Smooth muscle cell (in vitro differentiated cells): ENCODE data around the gene IFNB1. TPM values are rescaled to one million over a fixed set of nuclear protein-coding genes. Genes with fewer than 3 reads are reported as not detected.

Source experiments
- DNase-seq: peaks from one replicate; lab custom pipeline; 2025; ENCODE audit not compliant: unreplicated experiment; lab: John Stamatoyannopoulos, UW
- H2AFZ ChIP-seq: fragments of 200-600 bp; sonication (generic); 2 replicates; pipeline ENCODE4 v1.6.0; 2016; ENCODE audit warnings: antibody characterized with exemption, low read depth, mild to moderate bottlenecking
- H3F3A ChIP-seq: fragments of 200-600 bp; sonication (generic); 2 replicates; pipeline ENCODE4 v1.6.0; 2017; ENCODE audit warnings: antibody characterized with exemption, low read depth
- H3K27ac ChIP-seq: fragments of 200-600 bp; sonication (generic); 2 replicates; pipeline ENCODE4 v1.5.1; 2016; ENCODE audit warnings: low read depth, mild to moderate bottlenecking
- H3K27me3 ChIP-seq: fragments of 200-600 bp; sonication (generic); 2 replicates; pipeline ENCODE4 v1.6.1; 2016; ENCODE audit warnings: low read depth, mild to moderate bottlenecking
- H3K36me3 ChIP-seq: fragments of 200-600 bp; sonication (generic); 2 replicates; pipeline ENCODE4 v1.5.1; 2016; ENCODE audit warnings: low read depth
- H3K4me1 ChIP-seq: fragments of 200-600 bp; sonication (generic); 2 replicates; pipeline ENCODE4 v1.5.1; 2016; ENCODE audit warnings: low read depth
- H3K4me2 ChIP-seq: fragments of 200-600 bp; sonication (generic); 2 replicates; pipeline ENCODE4 v1.6.0; 2016; ENCODE audit warnings: mild to moderate bottlenecking
- H3K4me3 ChIP-seq: fragments of 200-600 bp; sonication (generic); 2 replicates; pipeline ENCODE4 v1.5.1; 2016; ENCODE audit warnings: mild to moderate bottlenecking
- H3K79me2 ChIP-seq: fragments of 200-600 bp; sonication (generic); 2 replicates; pipeline ENCODE4 v1.6.0; 2016; ENCODE audit warnings: low read depth, mild to moderate bottlenecking
- H3K9ac ChIP-seq: fragments of 200-600 bp; sonication (generic); 2 replicates; pipeline ENCODE4 v1.6.0; 2016; ENCODE audit warnings: low read depth
- H3K9me3 ChIP-seq: fragments of 200-600 bp; sonication (generic); replicated peaks from 2 replicates; pipeline ENCODE4 v1.5.1; 2016; ENCODE audit warnings: low read depth
- H4K20me1 ChIP-seq: fragments of 200-600 bp; sonication (generic); 2 replicates; pipeline ENCODE4 v1.6.0; 2016; ENCODE audit warnings: low read depth
- WGBS: methylation state at CpG from one replicate; pipeline ENCODE4 v1.1.7; 2016; ENCODE audit warnings: low lambda C conversion rate; 5-methylcytosine and 5-hydroxymethylcytosine counted together
- polyA plus RNA-seq: library from polyadenylated mRNA; unstranded; fragments of >200 nt; fragmentation: Nextera tagmentation; extraction: Ambion mirVana; gene quantifications from 2 replicates; pipeline ENCODE4 v1.2.1, GENCODE V29; 2016
- total RNA-seq: library from RNA; depleted of rRNA; stranded (reverse); fragments of >200 nt; gene quantifications from 2 replicates; pipeline ENCODE4 v1.2.3, GENCODE V29; 2014
- TF ChIP-seq, protein P1 (sequence below): fragments of 200-600 bp; sonication (generic); IDR thresholded peaks from 2 replicates; pipeline ENCODE4 v1.5.1; 2017; ENCODE audit warnings: borderline replicate concordance, mild to moderate bottlenecking, antibody characterized with exemption; ENCODE audit not compliant: insufficient read depth, poor library complexity, severe bottlenecking

Gene IFNB1
- total and polyA plus RNA-seq, 2 experiments from 2014 or later = not detected

DNA sequence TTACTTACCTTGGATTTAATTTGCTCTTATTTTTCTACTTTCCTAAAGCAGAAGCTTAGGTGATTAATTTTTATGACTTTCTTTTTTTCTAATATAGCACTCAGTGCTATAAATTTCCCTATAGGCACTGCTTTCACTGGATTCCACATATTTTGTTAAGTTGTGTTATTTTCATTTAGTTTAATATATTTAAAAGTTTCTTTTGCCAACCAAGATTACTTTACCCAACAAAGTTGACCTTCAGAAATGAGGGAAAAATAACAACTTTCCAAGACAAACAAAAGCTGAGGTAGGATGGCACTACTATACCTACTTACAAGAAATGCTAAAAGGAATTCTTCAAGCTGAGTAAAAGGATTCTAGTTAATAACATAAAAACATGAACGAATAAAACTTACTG, 8.8 kb upstream of the IFNB1 start:
- no peaks in the 10 kb centered on the region for H3F3A ChIP-seq
- H3K4me1 ChIP-seq = no peaks in the 10 kb centered on the region
- no peaks in the 10 kb centered on the region for H4K20me1 ChIP-seq
- H3K9me3 ChIP-seq = peaks cover 3% of the 10 kb centered on the region
- H2AFZ ChIP-seq = no peak overlapping the region
- no peaks in the 10 kb centered on the region for H3K79me2 ChIP-seq
- H3K27ac ChIP-seq = no peak overlapping the region
- no peaks in the 10 kb centered on the region for H3K36me3 ChIP-seq
- H3K27me3 ChIP-seq = no peaks in the 10 kb centered on the region
- DNase-seq = no peak
- no peak overlapping the region for H3K4me2 ChIP-seq
- 89% methylated on average over 1 of the region's 1 CpG for WGBS
- TF ChIP-seq, protein P1, sequence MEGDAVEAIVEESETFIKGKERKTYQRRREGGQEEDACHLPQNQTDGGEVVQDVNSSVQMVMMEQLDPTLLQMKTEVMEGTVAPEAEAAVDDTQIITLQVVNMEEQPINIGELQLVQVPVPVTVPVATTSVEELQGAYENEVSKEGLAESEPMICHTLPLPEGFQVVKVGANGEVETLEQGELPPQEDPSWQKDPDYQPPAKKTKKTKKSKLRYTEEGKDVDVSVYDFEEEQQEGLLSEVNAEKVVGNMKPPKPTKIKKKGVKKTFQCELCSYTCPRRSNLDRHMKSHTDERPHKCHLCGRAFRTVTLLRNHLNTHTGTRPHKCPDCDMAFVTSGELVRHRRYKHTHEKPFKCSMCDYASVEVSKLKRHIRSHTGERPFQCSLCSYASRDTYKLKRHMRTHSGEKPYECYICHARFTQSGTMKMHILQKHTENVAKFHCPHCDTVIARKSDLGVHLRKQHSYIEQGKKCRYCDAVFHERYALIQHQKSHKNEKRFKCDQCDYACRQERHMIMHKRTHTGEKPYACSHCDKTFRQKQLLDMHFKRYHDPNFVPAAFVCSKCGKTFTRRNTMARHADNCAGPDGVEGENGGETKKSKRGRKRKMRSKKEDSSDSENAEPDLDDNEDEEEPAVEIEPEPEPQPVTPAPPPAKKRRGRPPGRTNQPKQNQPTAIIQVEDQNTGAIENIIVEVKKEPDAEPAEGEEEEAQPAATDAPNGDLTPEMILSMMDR = no peak
- H3K4me3 ChIP-seq = no peak overlapping the region
- no peak overlapping the region for H3K9ac ChIP-seq

- H3K27ac ChIP-seq = no peak overlapping the region
- no peak for DNase-seq
- H3K36me3 ChIP-seq = no peaks in the 10 kb centered on the region
- H3K9ac ChIP-seq = no peak overlapping the region
- no peak overlapping the region for H2AFZ ChIP-seq
- no peak overlapping the region for H3K4me3 ChIP-seq
- H3K27me3 ChIP-seq = no peaks in the 10 kb centered on the region
- H3F3A ChIP-seq = no peaks in the 10 kb centered on the region
- no peaks in the 10 kb centered on the region for H4K20me1 ChIP-seq
- H3K79me2 ChIP-seq = no peaks in the 10 kb centered on the region
- H3K4me1 ChIP-seq = no peaks in the 10 kb centered on the region
- TF ChIP-seq, protein P1 = no peak
- no peak overlapping the region for H3K4me2 ChIP-seq
- WGBS = 89% methylated on average over 1 of the region's 1 CpG
- H3K9me3 ChIP-seq = peaks cover 3% of the 10 kb centered on the region
These were observed 7.3 kb upstream of the IFNB1 start for GRCh38 chr9:21085005-21085404.

DNA sequence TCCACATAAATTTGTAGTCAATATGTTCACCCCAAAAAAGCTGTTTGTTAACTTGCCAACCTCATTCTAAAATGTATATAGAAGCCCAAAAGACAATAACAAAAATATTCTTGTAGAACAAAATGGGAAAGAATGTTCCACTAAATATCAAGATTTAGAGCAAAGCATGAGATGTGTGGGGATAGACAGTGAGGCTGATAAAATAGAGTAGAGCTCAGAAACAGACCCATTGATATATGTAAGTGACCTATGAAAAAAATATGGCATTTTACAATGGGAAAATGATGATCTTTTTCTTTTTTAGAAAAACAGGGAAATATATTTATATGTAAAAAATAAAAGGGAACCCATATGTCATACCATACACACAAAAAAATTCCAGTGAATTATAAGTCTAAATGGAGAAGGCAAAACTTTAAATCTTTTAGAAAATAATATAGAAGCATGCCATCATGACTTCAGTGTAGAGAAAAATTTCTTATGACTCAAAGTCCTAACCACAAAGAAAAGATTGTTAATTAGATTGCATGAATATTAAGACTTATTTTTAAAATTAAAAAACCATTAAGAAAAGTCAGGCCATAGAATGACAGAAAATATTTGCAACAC, 6.6 kb upstream of the IFNB1 start:
- Histone ChIP-seq H3K27me3 (no peaks in the 10 kb centered on the region), H3K4me2 (no peak overlapping the region), H2AFZ (no peak overlapping the region), H3K4me1 (no peaks in the 10 kb centered on the region), H4K20me1 (no peaks in the 10 kb centered on the region), H3K4me3 (no peak overlapping the region), H3K9ac (no peak overlapping the region), H3K79me2 (no peaks in the 10 kb centered on the region), H3K27ac (no peak overlapping the region), H3F3A (no peaks in the 10 kb centered on the region), H3K36me3 (no peaks in the 10 kb centered on the region), H3K9me3 (peaks cover 3% of the 10 kb centered on the region)
- no peak for DNase-seq
- TF ChIP-seq, protein P1 = no peak

DNA sequence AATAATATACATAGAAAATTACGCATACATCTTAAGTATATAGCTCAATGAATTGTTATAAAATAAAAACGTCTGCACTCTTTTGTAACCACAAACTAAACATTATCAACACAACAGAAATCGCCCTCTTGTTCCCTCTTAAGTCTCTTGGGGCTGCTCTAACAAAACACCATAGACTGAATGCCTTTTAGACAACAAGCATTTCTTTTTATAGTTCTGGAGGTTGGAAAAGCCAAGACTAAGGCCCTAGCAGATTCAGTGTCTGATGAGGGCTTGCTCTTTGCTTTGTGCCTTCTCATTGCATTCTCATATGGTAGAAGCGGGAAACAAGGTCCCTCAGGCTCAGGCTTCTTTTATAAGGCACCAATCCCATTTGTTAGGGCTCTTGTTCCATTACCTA, 4.9 kb upstream of the IFNB1 start:
- H3K27me3 ChIP-seq = no peaks in the 10 kb centered on the region
- H3K4me2 ChIP-seq = no peak overlapping the region
- no peak overlapping the region for H3K4me3 ChIP-seq
- H3K27ac ChIP-seq = no peak overlapping the region
- 92% methylated on average over 4 of the region's 4 CpGs for WGBS
- no peaks in the 10 kb centered on the region for H3F3A ChIP-seq
- no peak for DNase-seq
- H3K9me3 ChIP-seq = no peaks in the 10 kb centered on the region
- no peaks in the 10 kb centered on the region for H3K4me1 ChIP-seq
- H4K20me1 ChIP-seq = no peaks in the 10 kb centered on the region
- no peak overlapping the region for H3K9ac ChIP-seq
- TF ChIP-seq, protein P1 = no peak
- H3K79me2 ChIP-seq = no peaks in the 10 kb centered on the region
- H2AFZ ChIP-seq = no peak overlapping the region
- H3K36me3 ChIP-seq = no peaks in the 10 kb centered on the region
